Measurements from ENCODE around the gene USP43. TPM values are rescaled to one million over a fixed set of nuclear protein-coding genes. Genes with fewer than 3 reads are reported as not detected.

Gene USP43
- total RNA-seq, 4 donors from 2014 or later: 3.0 to 5.1 (median 3.9) TPM

DNA sequence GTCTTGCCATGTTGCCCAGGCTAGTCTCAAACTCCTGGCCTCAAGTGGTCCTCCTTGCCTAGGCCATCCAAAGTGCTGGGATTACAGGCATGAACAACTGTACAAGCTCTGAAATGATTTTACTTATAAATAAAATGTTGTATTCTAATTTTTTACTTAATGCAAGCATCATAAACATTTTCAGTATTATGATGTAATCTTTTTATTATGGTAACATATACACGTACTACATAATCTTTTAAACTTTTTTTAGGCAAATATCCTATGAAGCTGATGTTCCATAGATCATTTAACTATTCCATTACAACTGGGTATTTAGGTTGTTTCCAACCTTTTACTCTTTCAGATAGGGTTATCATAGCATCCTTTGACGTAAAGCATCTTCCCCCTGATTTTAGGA, 33.8 kb upstream of the USP43 start:
- TF ChIP-seq, protein P1, sequence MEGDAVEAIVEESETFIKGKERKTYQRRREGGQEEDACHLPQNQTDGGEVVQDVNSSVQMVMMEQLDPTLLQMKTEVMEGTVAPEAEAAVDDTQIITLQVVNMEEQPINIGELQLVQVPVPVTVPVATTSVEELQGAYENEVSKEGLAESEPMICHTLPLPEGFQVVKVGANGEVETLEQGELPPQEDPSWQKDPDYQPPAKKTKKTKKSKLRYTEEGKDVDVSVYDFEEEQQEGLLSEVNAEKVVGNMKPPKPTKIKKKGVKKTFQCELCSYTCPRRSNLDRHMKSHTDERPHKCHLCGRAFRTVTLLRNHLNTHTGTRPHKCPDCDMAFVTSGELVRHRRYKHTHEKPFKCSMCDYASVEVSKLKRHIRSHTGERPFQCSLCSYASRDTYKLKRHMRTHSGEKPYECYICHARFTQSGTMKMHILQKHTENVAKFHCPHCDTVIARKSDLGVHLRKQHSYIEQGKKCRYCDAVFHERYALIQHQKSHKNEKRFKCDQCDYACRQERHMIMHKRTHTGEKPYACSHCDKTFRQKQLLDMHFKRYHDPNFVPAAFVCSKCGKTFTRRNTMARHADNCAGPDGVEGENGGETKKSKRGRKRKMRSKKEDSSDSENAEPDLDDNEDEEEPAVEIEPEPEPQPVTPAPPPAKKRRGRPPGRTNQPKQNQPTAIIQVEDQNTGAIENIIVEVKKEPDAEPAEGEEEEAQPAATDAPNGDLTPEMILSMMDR (IDR thresholded peaks at IDR 0.05): no peak
- no peak for TF ChIP-seq POLR2A (IDR thresholded peaks at IDR 0.05)
- DNase-seq: no peak
- intact Hi-C loops (cut with DNase I): no loop called here
- no peaks in the 10 kb centered on the region for H3K36me3 ChIP-seq
- WGBS, 2 donors: 85 to 86% methylated on average over 2 of the region's 2 CpGs
- H3K4me3 ChIP-seq (replicated peaks in 1 of 3): no peak overlapping the region
- no peak overlapping the region for H3K27ac ChIP-seq
- H3K4me1 ChIP-seq: no peaks in the 10 kb centered on the region
- H3K27me3 ChIP-seq: no peaks in the 10 kb centered on the region
- H3K9me3 ChIP-seq: no peaks in the 10 kb centered on the region

DNA sequence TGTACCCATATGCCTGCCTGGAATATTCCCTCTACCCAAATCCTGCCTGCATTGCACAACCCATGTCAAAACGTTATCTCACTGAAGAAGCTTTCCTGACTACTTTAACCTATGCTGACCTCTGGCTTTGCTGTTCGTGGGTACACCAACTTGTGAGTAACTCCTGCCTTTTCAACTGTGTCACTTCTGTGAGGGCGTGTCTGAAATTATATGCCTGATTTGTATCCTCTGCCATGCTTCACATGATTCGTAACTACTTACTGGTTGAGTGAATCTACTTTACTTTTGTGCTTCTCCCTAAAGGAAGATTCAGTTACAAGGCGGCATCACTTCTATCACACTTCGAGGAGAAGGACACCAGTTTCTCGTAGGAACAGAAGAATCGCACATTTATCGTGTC, 33.3 kb upstream of the USP43 start:
- WGBS, 2 donors: 56 to 57% methylated on average over 9 of the region's 9 CpGs
- no peaks in the 10 kb centered on the region for H3K27me3 ChIP-seq
- intact Hi-C loops (cut with DNase I): no loop called here
- H3K4me3 ChIP-seq (replicated peaks in 1 of 3): no peak overlapping the region
- H3K9me3 ChIP-seq: no peaks in the 10 kb centered on the region
- no peaks in the 10 kb centered on the region for H3K4me1 ChIP-seq
- DNase-seq: no peak
- TF ChIP-seq, protein P1 (IDR thresholded peaks at IDR 0.05): no peak
- no peak for TF ChIP-seq POLR2A (IDR thresholded peaks at IDR 0.05)
- H3K27ac ChIP-seq: no peak overlapping the region
- H3K36me3 ChIP-seq: no peaks in the 10 kb centered on the region

DNA sequence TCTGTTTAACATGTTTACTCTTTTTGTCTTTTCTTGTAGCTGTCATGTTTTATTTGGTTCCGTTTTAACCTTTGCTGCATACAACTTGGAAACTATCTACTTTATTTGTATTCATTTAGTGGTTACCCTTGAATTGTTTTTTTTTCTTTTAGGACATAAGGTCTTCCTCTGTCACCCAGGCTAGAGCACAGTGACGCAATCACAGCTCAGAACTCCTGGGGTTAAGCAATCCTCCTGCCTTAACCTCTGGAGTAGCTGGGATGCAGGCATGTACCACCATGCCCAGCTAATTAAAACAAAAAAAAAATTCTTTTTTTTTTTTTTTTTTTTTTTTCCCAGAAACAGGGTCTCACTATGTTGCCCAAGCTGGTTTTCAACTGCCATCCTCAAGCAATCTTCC, 29.8 kb upstream of the USP43 start:
- TF ChIP-seq, protein P1 (IDR thresholded peaks at IDR 0.05): no peak
- no peak for TF ChIP-seq POLR2A (IDR thresholded peaks at IDR 0.05)
- intact Hi-C loops (cut with DNase I): no loop called here
- no peak for DNase-seq
- Histone ChIP-seq H3K27ac (no peak overlapping the region), H3K36me3 (no peaks in the 10 kb centered on the region), H3K4me3 (replicated peaks in 1 of 3) (no peak overlapping the region), H3K27me3 (no peaks in the 10 kb centered on the region), H3K4me1 (no peaks in the 10 kb centered on the region), H3K9me3 (no peaks in the 10 kb centered on the region)
- 44% methylated on average over 2 of the region's 2 CpGs for WGBS, 2 donors

- intact Hi-C loops (cut with DNase I): no loop called here
- Histone ChIP-seq H3K36me3 (no peaks in the 10 kb centered on the region), H3K9me3 (no peaks in the 10 kb centered on the region), H3K27me3 (no peaks in the 10 kb centered on the region), H3K27ac (no peak overlapping the region), H3K4me3 (replicated peaks in 1 of 3) (no peak overlapping the region), H3K4me1 (no peaks in the 10 kb centered on the region)
- no peak for DNase-seq
- TF ChIP-seq, protein P1 (IDR thresholded peaks at IDR 0.05): no peak
Observed at GRCh38 chr17:9622961-9623360, 22.4 kb upstream of the USP43 start.

DNA sequence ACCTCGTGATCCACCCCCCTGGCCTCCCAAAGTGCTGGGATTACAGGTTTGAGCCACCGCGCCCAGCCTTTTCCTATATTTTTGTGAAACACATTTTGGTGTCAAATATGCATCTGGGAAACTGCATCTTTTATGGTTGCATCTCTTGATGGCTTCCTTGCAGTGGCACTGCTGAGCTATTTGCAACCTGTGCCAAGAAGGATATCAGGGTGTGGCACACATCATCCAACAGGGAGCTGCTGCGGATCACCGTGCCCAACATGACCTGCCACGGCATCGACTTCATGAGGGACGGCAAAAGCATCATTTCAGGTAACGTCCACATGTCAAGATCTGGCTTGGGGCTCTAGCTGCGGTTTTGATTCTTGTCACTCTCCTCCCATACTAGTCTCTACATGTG, 16.8 kb upstream of the USP43 start:
- no peak for DNase-seq
- intact Hi-C loops (cut with DNase I): no loop called here

More for the DNA sequence above, 16.8 kb upstream of the USP43 start:
- no peaks in the 10 kb centered on the region for H3K36me3 ChIP-seq
- no peak overlapping the region for H3K4me3 ChIP-seq (replicated peaks in 1 of 3)
- H3K27me3 ChIP-seq: no peaks in the 10 kb centered on the region
- 90 to 91% methylated on average over 9 to 10 of the region's 10 CpGs for WGBS, 2 donors
- H3K9me3 ChIP-seq: no peaks in the 10 kb centered on the region
- no peak overlapping the region for H3K27ac ChIP-seq
- H3K4me1 ChIP-seq: no peaks in the 10 kb centered on the region
- TF ChIP-seq, protein P1 (IDR thresholded peaks at IDR 0.05): no peak
- no peak for TF ChIP-seq POLR2A (IDR thresholded peaks at IDR 0.05)

All from thyroid gland (tissue), 4 donors.